Measurements from ENCODE around the gene COPG2. TPM values are rescaled to one million over a fixed set of nuclear protein-coding genes. Genes with fewer than 3 reads are reported as not detected.

The COPG2 gene
- total RNA-seq, 1 experiment from 2014 or later = 77.7 TPM

DNA sequence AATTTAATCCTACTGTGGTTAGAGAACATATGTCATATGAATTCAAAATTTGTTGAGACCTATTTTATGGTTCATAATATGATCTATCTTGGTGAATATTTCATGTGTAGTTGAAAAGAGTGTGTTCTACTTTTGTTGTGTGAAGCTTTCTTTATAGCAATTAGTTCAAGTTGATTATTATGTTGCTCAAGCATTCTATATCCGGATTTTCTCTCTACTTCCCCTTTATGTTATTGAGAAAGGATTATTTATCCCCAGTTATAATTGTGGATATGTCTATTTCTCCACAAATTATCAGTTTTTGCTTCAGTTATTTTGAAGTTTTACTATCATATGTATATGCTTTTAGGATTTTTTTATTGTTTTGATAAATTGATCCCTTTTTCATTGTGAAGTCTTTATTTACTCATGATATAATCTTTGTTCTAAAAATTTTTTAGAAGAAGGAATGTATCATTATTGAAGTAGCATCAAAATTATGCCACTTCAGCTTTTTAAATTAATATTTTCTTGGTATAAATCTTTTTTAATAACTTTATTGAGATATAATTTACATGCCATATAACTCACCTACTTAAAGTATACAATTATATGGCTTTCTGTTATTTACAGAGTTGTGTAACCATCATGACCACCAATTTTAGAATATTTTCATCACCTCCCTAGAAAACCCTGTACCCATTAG is 188.7 kb downstream of the COPG2 start:
- Histone ChIP-seq H3K9ac (ENCODE audit: extremely low read depth, insufficient read length, low read length) (no peak overlapping the region), H2BK15ac (ENCODE audit: low read depth, low read length) (no peak overlapping the region), H2BK12ac (ENCODE audit: insufficient read length, low read depth, low read length) (no peak overlapping the region), H3K79me2 (ENCODE audit: insufficient read depth, low read length) (no peaks in the 10 kb centered on the region), H2BK120ac (ENCODE audit: low read depth, low read length, poor library complexity, severe bottlenecking) (no peak overlapping the region), H2BK20ac (ENCODE audit: low read depth, low read length, poor library complexity, severe bottlenecking) (no peak overlapping the region), H3K4ac (ENCODE audit: low read depth, low read length) (no peak overlapping the region), H4K5ac (ENCODE audit: insufficient read length, low read depth, low read length) (no peak overlapping the region), H3K4me1 (ENCODE audit: insufficient read depth, low read length) (no peaks in the 10 kb centered on the region), H3K23ac (ENCODE audit: insufficient read length, low read depth, low read length) (no peak overlapping the region), H3K79me1 (ENCODE audit: insufficient read depth, low read depth, low read length, poor library complexity, severe bottlenecking) (no peaks in the 10 kb centered on the region), H3K18ac (ENCODE audit: insufficient read length, low read depth, low read length) (no peak overlapping the region), H2BK5ac (ENCODE audit: insufficient read length, low read length) (no peak overlapping the region), H3K27me3 (ENCODE audit: insufficient read depth, low read length) (no peaks in the 10 kb centered on the region), H3T11ph (ENCODE audit: low read length) (no peak overlapping the region), H4K20me1 (ENCODE audit: control insufficient read depth, insufficient read depth, insufficient read length) (no peaks in the 10 kb centered on the region), H2AK5ac (ENCODE audit: insufficient read length, low read length) (no peak overlapping the region), H4K8ac (replicated peaks; ENCODE audit: insufficient read length, low read depth, low read length) (no peak overlapping the region), H3K56ac (ENCODE audit: insufficient read length, low read depth, low read length) (no peak overlapping the region), H2AFZ (ENCODE audit: low read length) (no peak overlapping the region), H3K27ac (ENCODE audit: insufficient read length, low read depth, low read length) (no peak overlapping the region), H3K4me2 (ENCODE audit: insufficient read depth, insufficient read length, low read length) (no peak overlapping the region), H3K9me3 (ENCODE audit: control insufficient read depth, low read depth, low read length) (no peaks in the 10 kb centered on the region), H3K23me2 (ENCODE audit: insufficient read length, low read depth, low read length, poor library complexity, severe bottlenecking) (no peaks in the 10 kb centered on the region), H3K14ac (ENCODE audit: insufficient read depth, low read length) (no peak overlapping the region), H4K91ac (ENCODE audit: insufficient read length, low read depth, low read length) (no peak overlapping the region)
- peaks cover 9 to 17% of the 10 kb centered on the region in 2 experiments for H3K4me1 Mint-ChIP-seq
- peaks cover 15% of the 10 kb centered on the region for H3K27me3 Mint-ChIP-seq (ENCODE audit: low read depth)
- no peak for DNase-seq
- no peak overlapping the region for H3K4me3 Mint-ChIP-seq
- H3K27ac Mint-ChIP-seq = no peak overlapping the region
- peaks cover 2 to 5% of the 10 kb centered on the region in 2 experiments; a peak in 3 of 5 replicates for H3K9me3 Mint-ChIP-seq
- no CpG with 5 or more reads among the region's 1 CpG for WGBS (ENCODE audit: extremely low coverage, insufficient read length, low lambda C conversion rate)
- H3K36me3 Mint-ChIP-seq (ENCODE audit: insufficient read depth in 1 of 3, low read depth in 3 of 3) = peaks cover 0 to 2% (median 0%) of the 10 kb centered on the region in 3 experiments; a peak in 1 of 7 replicates
- TF ChIP-seq, protein P1, sequence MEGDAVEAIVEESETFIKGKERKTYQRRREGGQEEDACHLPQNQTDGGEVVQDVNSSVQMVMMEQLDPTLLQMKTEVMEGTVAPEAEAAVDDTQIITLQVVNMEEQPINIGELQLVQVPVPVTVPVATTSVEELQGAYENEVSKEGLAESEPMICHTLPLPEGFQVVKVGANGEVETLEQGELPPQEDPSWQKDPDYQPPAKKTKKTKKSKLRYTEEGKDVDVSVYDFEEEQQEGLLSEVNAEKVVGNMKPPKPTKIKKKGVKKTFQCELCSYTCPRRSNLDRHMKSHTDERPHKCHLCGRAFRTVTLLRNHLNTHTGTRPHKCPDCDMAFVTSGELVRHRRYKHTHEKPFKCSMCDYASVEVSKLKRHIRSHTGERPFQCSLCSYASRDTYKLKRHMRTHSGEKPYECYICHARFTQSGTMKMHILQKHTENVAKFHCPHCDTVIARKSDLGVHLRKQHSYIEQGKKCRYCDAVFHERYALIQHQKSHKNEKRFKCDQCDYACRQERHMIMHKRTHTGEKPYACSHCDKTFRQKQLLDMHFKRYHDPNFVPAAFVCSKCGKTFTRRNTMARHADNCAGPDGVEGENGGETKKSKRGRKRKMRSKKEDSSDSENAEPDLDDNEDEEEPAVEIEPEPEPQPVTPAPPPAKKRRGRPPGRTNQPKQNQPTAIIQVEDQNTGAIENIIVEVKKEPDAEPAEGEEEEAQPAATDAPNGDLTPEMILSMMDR (conservative IDR thresholded peaks at IDR 0.05) = no peak
